GM18868 (cell line): ENCODE data around the gene RB1.
"Not testable (repeated sequence)": the region's sequence is repeated elsewhere in the genome, so short reads cannot be mapped to it uniquely, and the experiment has no call there.

ENCODE experiments used
- ATAC-seq: cut with Tn5 transposase; IDR thresholded peaks from one replicate; pipeline ENCODE4 v1.9.1; 2021; ENCODE audit warnings: mild to moderate bottlenecking, moderate library complexity; ENCODE audit not compliant: unreplicated experiment

RB1 gene

DNA sequence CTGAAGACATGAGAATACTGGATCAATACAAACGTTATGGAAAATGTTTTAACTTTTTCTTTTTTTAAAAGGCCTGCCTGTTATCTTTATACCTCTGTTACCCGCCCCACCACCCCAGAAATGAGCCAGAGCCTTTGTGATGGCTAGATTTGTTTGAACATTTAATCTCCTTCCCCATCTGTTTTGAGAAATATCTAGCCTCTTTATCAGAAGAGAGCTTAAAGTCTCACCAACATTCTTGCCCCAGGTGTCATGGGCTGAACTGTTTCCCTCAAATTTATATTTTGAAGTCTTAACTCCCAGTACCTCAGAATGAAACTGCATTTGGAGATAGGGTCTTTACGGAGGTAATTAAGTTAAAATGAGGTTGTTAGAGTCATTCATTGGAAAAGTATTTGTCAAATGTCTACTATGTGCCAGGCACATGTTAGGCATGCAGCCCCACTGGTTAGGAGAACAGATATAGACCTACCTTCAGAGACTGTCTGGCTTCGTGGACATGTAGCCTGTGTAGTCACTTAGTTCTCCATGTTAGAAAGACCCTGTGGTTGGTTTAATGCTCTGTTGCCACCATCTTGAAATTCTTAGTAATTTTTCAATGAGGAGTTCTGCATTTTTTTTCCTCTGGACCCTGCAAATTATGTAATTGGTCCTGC is 6.3 kb upstream of the RB1 start:
- ATAC-seq: no peak

DNA sequence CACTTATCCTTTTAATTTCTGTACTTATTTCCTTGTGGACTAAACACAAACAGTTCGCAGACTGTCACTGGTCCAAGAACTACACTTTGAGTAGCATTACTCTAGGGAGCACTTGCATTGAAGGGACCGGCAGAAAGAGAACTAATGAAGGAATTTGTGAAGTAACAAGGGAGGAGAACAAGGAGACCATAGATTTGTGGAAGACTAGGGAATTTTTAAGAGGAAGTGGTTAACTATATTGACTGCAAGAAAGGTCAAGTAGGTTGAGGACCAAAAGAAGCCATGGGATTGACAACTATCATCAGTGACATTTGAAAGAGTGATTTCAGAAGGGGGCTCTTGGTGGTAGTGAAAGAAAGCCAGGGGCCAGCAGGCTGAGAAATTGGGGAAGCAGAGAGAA is 4.0 kb upstream of the RB1 start:
- ATAC-seq: no peak

DNA sequence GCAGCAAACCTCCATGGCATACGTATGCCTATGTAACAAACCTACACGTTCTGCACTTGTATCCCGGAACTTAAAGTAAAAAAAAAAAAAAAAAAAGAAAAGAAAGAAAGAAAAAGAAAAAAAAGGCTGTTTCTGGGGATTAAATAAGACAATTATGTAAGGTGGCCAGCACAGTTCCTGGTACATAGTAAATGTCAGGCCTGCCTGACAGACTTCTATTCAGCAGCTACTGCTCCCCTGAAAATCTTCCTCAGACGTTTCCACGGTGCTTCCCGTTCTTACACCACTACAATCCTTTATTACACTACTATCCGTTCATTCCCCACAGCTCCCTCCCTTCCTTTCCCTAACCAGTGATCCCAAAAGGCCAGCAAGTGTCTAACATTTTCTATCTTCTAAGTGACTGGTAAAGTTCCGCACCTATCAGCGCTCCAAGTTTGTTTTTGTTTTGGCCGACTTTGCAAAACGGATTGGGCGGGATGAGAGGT is 636 bp upstream of the RB1 start:
- ATAC-seq: no peak

DNA sequence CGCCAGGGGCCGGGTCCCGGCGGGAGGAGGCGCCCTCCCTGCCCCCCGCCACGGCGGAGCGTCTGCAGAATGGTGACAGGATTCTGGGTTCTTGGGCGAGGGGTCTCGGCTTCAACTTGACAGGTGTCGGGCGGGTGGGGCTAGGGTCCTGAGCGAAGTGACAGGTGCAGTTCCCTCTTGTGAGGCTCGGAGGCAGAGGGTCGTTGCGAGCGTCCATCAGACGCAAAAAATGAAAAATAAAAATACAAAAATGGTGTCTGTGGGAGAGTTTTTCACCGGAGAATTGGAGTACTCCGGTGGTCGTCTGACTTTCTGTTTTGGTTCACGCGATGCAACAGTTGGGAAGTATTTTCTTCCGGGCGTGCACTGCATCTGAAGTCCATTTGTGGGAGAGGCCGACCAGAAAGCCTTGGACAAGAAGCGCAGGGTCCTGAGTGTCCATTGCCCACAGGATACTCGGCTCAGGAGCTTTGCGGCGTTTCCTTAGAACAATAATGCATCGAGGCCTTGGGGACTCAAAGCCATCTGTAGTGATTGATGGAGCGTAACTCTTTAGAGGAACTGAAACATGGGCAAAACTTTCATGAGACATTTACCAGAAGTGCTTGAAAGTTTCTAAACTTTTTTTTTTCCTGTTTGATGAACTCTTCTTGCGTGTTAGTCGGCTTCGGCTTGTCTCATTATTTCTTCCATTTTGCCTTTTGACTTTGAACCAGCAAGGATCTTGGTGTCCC is 759 bp downstream of the RB1 start:
- ATAC-seq: peak; percentile 79

DNA sequence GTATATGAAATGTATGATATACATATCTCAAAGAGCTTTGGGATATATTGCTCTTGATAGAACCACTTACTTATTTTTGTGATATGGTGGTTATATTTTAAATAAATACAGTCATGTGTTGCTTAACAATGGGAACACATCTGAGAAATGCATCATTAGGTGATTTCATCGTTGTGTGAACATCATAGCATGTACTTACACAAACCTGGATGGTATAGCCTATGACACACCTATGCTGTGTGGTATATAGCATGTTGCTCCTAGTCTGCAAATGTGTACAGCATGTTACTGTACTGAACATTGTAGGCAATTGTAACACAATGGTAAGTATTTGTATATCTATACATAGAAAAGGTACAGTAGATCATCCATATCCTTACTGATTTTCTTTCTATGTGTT is 7.7 kb downstream of the RB1 start:
- ATAC-seq: no peak

DNA sequence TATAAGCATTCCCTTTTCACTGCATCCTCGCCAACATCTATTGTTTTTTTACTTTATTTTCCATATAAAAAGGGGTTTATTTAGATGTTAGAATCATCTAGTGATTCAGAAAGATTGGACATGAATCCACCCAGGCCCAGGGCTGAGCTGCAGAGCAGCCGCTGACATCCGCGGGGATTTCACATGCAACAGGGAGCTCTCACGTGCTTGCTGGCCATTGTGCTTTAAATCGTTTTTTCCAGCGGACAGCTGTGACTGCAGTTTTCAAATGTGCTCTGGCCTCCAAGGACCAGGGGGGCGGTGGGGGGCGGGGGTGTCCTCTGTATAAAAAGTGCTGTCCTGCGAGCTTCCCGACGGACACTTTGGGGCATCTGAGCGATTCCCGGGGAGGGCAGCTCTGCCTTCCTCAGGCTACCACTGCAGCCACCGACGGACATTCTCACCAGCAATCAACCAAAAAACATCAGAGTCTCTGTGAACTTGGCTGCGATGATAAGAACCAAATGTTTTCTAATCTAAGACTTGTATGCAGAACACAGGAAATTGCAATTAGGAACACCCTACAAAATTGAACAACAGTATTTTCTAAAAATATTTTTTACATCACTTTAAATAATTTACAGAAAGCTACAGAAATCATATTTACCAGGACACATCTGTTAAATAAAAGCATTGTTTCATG is 12.6 kb downstream of the RB1 start:
- no peak for ATAC-seq

DNA sequence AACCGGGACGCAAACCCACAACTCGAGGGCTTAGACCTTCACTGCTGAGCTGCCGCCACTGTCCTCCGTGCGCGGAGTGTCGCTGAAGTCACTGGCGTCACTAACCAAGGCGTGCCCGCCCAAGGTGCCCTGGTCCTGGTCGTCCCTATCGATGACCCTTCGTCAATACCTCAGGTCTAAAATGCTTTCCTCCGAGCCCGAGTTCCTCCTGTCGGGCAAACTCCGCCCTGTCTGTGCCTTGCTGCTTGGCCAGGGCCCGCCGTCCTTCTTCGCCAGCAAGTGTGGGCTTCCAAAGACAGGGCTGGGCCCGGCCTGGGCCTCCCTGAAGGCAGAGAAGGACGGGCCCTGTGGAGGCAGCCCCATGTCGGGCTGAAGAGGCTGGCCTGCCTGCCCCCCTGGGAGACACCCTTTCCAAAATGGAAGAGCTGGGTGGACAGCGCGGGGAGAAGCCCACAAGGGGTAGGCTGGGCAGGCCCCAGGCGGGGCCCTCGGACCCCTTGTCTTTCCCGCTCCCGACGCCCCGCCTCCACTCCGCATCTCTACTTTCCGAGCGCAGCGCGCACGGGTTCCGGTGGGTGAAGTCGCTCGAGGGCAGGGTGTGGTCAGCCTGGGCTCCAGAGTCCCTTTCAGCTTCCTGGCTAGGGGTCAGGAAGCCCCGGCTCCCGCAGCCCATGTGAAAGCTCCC is 13.4 kb downstream of the RB1 start:
- ATAC-seq: no peak

DNA sequence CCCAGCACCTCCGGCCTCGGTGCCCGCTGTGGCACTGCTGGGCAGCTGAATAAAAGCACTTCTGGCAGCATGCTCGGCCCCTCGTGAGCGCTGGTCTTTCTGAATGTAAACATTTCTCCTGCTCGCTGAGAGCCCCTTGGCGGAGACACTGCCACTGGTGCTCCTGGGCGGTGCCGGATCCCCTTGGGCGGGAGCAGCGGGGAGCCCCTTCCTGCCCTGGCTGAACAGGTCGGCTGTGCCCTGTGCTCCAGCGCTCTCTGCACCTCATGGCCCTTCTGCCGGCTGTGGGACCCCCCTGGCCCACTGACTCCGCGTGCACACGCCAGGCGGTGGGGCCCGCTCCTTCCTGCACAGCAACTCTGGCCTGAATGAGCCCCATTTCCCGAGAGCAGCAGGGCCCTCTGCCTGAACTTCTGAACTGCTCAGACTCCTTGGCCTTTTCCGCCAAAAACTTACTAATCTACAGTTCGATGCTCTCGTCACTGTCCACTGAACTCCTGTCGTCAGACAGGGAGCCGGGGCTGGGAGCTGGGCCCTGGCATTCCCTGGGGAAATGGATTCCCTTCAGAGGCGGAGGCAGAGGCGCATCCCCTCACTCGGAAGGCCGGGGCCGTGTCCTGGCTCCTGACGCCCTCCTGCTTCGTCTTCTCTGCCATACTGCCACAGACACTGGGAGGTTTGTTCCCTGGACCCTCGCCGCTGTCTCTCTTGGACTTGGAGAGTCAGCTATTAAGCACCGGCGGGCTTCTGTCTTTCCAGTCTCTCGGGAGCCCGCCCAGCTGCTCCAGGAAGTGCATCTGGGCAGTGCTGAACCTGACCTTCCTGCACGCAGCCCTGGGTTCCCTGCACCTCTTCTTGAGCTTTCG is 14.2 kb downstream of the RB1 start:
- ATAC-seq: no peak

DNA sequence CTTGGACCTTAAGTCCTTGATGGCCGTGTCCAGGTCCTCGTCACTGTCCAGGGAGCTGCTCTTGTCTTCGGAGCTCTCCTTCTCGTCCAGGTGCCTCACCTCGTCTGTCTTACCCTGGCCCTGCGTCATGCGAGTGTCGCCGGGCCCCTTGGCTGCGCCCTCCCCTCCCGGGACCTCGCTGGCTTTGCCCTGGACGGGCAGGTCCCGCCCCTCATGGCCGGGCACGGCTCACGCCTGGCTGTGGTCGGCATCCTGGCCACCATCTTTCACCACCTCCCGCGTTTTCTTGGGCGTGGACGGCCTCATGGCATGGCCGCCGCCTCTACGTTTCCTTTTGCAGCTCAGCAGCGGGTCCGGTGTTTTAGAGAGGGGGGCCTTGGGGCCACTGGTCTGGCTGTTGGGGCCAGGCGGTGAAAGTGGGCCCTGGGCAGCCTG is 14.8 kb downstream of the RB1 start:
- ATAC-seq: no peak

DNA sequence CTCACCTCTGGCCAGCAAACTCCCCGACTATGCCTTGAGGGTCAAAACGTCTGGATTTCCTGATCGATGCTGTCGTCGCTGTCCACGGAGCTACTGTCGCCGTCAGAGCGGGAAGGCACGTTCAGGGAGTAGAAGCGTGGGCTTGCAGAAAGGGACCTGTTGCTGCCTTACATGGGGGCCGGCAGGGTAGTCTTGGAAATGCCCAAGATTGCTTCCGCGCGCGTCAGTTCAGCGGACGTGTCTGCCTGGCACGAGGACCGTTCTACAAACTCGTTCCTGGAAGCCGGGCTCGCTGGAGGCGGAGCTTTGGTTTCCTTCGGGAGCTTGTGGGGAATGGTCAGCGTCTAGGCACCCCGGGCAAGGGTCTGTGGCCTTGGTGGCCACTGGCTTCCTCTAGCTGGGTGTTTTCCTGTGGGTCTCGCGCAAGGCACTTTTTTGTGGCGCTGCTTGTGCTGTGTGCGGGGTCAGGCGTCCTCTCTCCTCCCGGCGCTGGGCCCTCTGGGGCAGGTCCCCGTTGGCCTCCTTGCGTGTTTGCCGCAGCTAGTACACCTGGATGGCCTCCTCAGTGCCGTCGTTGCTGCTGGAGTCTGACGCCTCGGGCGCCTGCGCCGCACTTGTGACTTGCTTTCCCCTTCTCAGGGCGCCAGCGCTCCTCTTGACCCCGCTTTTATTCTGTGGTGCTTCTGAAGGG is 15.4 kb downstream of the RB1 start:
- no peak for ATAC-seq

DNA sequence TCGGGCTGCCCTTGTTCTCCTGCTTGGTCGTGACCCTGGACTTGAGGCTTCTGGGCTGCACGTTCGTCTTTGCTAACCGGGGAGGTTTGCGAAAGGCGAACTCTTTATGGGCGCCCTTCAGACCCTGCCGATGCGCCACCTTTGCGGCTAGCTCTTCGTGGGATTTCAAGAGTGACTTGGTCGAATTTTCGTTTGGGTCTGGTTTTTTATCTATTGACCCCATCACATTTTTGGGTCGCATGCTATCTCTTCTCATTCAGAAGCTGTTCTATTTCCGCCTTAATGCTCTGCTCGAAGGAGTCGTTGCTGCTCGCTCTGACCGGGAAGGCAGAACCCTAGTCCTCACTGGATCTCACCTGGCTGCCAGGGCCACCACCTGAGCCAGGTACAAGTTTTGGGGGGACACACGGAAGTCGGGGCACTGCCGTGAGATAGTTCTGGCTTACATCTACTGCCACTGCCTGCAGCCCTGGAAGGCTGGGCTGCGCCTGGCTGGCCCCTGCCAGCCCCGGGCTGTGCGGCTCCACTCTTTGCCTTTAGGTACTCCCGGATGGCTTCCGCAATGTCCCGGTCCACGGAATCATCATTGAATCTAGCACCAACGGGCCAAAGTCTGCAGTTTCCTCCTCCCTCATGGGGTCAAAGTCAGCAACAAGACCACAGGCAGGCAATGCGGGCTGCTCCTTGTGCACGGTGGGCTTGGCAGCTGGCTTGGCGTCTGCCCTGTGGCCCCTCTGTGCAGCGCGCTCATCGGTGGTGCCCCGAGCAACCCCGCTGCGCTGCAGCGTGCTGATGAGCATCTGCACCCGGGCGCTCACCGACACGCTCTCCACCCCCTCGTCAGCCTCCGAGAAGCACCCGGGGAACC is 16.2 kb downstream of the RB1 start:
- ATAC-seq: no peak

DNA sequence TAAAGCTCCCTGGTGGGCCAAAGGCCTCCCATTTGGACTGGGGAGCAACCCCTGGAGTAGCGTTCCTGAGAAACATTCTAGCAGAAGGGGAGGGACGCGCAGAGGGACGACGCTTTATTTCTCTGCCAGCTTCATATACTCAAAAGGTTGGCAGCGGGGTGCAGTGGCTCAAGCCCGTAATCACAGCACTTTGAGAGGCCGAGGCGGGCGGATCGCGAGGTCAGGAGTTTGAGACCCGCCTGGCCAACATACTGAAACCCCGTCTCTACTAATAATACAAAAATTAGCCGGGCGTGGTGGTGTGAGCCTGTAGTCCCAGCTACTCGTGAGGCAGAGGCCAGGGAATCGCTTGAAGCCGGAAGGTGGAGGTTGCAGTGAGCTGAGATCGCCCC is 16.8 kb downstream of the RB1 start:
- ATAC-seq: no peak

DNA sequence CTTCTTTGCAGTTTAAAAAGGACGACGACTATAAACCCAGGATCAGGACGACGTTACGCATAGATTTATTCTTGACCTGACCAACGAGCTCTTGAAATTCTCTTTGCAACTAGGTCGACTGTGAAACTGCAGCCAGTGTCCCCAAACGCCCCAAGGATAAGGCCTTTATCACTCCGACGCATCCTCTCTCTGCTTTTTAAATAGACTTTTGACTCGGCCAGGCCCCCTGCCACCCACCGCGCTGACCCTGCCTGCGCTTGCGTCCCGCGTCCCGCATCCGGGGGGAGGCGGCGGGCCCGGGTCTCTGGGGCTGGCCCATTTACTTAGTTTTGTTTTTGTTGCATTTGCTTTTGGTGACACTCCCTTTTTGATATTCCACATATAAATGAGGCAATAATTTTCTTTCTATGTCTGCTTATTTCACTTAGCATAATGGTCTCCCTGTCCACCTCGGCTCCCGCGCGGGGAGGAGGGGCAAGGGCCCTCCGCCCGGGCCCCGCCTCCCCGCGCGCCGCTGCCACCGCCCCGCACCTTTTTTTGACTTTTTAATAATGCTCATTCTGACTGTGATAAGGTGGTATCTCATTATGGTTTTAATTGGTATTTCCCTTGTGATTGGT is 17.4 kb downstream of the RB1 start:
- ATAC-seq: no peak

DNA sequence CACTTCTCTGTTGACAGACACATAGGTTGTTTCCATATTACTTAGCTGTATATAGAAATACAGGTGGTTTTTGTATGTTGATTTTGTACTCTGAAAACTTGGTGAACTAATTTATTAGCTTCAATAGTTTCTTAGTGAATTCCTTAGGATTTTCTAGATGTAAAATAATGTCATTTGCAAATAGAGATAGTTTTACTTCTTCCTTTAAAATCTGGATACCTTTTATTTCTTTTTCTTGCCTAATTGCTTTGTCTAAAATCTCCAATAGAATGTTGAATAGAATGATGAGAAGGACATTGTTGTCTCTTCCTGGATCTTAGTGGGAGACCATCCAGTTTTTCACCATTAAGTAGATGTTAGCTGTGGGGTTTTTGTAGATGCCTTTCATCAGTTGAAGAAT is 18.7 kb downstream of the RB1 start:
- no peak for ATAC-seq

DNA sequence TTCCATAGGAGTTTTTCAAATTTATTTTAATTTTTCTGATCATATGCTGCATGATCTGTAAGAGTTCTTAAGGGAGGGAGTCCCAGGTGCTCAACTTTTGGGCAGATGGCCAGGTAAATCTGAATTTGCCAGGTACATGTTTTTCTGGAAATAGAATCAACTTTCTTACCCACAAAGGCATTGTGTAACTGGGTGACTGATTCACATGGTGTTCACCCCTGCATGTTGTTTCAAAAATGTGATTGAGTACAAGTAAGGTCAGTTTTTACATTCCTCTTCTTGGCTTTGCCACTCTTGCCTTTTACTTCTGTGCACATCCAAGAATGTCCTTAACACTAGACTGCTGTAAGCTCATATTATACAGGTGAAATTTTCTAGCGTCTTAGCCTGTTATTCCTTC is 30.4 kb downstream of the RB1 start:
- no peak for ATAC-seq

DNA sequence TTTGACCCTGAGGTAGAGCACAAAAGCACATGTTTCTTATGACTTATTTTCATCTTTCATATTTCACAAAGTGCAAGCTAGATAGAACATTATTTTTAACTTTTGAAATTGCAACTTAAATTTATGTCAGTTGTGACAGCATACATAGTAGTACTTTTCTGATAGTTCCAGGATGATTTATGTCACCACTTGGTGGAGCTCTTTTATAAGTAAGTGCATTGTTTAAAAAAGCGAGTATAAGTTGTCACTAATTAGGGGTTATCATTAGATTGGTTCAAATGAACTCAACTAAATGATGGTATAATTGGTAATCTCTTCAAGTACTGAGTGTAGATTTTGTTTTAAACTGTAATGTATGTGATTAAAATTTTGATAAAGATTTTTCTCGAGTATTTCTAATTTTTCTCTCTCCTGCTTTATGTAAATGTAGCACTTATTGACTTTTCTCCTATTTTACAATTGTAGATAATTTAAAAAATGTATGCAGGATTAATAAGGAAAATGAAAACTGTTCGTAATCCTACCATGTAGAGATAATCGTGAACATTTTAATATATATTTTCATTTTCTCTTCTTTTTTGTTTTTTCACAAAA is 31.1 kb downstream of the RB1 start:
- ATAC-seq: no peak

DNA sequence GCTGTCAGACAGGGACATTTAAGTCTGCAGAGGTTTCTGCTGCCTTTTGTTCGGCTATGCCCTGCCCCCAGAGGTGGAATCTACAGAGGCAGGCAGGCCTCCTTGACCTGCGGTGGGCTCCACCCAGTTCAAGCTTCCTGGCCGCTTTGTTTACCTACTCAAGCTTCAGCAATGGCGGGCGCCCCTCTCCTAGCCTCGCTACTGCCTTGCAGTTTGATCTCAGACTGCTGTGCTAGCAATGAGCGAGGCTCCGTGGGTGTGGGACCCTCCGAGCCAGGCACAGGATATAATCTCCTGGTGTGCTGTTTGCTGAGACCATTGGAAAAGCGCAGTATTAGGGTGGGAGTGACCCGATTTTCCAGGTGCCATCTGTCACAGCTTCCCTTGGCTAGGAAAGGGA is 35.6 kb downstream of the RB1 start:
- not testable (repeated sequence) for ATAC-seq

DNA sequence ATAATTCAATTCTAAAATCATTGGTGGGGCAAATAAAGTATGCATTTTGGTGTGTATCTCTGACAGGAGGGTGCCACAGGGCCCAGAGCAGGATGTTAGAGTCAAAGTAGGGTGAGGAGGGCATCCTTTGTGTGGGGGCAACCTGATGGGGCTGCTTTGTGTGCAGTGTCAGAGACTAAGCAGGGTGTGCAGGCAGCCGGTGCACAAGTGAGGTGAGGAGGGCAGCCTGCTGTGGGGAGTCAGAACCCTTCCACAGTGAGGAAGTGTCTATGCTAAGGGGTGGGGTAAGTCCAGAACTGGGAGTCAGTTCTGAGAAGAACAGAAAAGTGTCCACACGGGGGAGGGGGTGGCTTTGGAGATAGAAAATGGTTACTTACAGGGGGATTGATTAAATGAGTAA is 40.7 kb downstream of the RB1 start:
- no peak for ATAC-seq
